K562 (cell line): ENCODE results near the gene HMGN3.

Experiments
- CBX3 ChIP-seq, 2 experiments: IDR thresholded peaks; 1 replicate in 1 of 2; 2 replicates in 1 of 2; pipeline ENCODE4 v1.6.1; 2012; ENCODE audit warnings: inconsistent platforms in 2 of 2, low read length in 2 of 2, borderline replicate concordance in 1 of 2, control low read depth in 1 of 2
- CTCF ChIP-seq, 3 experiments: IDR thresholded peaks in 2 of 3; conservative IDR thresholded peaks in 1 of 3; 2 replicates each; pipeline ENCODE4 v1.5.1; 2011 to 2012; ENCODE audit warnings: low read length in 3 of 3, mild to moderate bottlenecking in 3 of 3, control low read depth in 2 of 3, improper control_type of control experiment in 1 of 3, inconsistent platforms in 1 of 3, low read depth in 1 of 3, mixed read lengths in 1 of 3, moderate library complexity in 1 of 3; ENCODE audit not compliant: insufficient read depth in 2 of 3
- E4F1 ChIP-seq: fragments of 250-450 bp; sonication (Bioruptor Pico); IDR thresholded peaks from 2 replicates; pipeline ENCODE4 v1.5.0; 2021; ENCODE audit warnings: mild to moderate bottlenecking, borderline replicate concordance
- EP300 ChIP-seq: IDR thresholded peaks from 2 replicates; pipeline ENCODE4 v1.6.1; 2012; ENCODE audit warnings: low read length, improper control_type of control experiment
- GATAD2B ChIP-seq: fragments of 450-650 bp; IDR thresholded peaks from 2 replicates; pipeline ENCODE4 v1.6.1; 2017; ENCODE audit warnings: mild to moderate bottlenecking, borderline replicate concordance
- PREB ChIP-seq: sonication (generic); formaldehyde crosslinking; IDR thresholded peaks from 2 replicates; pipeline ENCODE4 v1.8.1; 2023; ENCODE audit warnings: mild to moderate bottlenecking, missing genetic modification reagents
- RBM14 ChIP-seq: fragments of 200-400 bp; formaldehyde crosslinking; IDR thresholded peaks from 2 replicates; pipeline ENCODE4 v1.6.1; 2018; ENCODE audit warnings: low read depth, mild to moderate bottlenecking, low read length, moderate library complexity, borderline replicate concordance; ENCODE audit not compliant: insufficient read depth
- TCF3 ChIP-seq: sonication (generic); formaldehyde crosslinking; IDR thresholded peaks from 2 replicates; pipeline ENCODE4 v1.4.0; 2020; ENCODE audit warnings: mild to moderate bottlenecking, missing genetic modification reagents
- ZBTB33 ChIP-seq: sonication (generic); formaldehyde crosslinking; IDR thresholded peaks from 2 replicates; pipeline ENCODE4 v1.8.1; 2023; ENCODE audit warnings: mild to moderate bottlenecking, missing genetic modification reagents
- ZFP1 ChIP-seq: fragments of 450-650 bp; formaldehyde crosslinking; IDR thresholded peaks from 2 replicates; pipeline ENCODE4 v1.4.0; 2020; ENCODE audit warnings: mild to moderate bottlenecking, mixed read lengths

GRCh38 chr6:79196912-79197311 is 37.6 kb downstream of the HMGN3 start:
- TF ChIP-seq ZBTB33 (CRISPR knock-in tag): no peak
- TF ChIP-seq RBM14: no peak
- no peak for TF ChIP-seq GATAD2B
- TF ChIP-seq PREB: no peak
- TF ChIP-seq CTCF (IDR thresholded peaks at IDR 0.05 in 2 of 3, conservative IDR thresholded peaks at IDR 0.05 in 1 of 3; ENCODE audit: insufficient read depth in 2 of 3, low read depth in 1 of 3, low read length in 3 of 3): no peak
- TF ChIP-seq TCF3: no peak
- no peak for TF ChIP-seq ZFP1
- TF ChIP-seq CBX3 (IDR thresholded peaks at IDR 0.05; ENCODE audit: borderline replicate concordance in 1 of 2, low read length in 2 of 2): no peak
- TF ChIP-seq EP300: no peak
- TF ChIP-seq E4F1 (CRISPR knock-in tag): no peak
